Mesenchymal stem cell (in vitro differentiated cells and primary cell): ENCODE data around the gene SAMD13.

Source experiments
- DNase-seq: peaks from one replicate; pipeline ENCODE4 v3.0.0-alpha.2; 2013
- H2AFZ ChIP-seq: one replicate; pipeline ENCODE4 v1.6.1; 2013; ENCODE audit warnings: low read depth, mild to moderate bottlenecking, control low read depth, inconsistent platforms, low read length, moderate library complexity
- H2AK5ac ChIP-seq: 2 replicates; pipeline ENCODE4 v1.6.1; 2013; ENCODE audit warnings: low read length, moderate library complexity, mild to moderate bottlenecking, inconsistent platforms; ENCODE audit not compliant: severe bottlenecking
- H2BK120ac ChIP-seq: one replicate; pipeline ENCODE4 v1.6.1; 2013; ENCODE audit warnings: low read depth, mild to moderate bottlenecking, inconsistent platforms, low read length, moderate library complexity
- H2BK12ac ChIP-seq, 2 experiments: one replicate each; pipeline ENCODE4 v1.6.1; 2013; ENCODE audit warnings: inconsistent platforms in 2 of 2, low read length in 2 of 2, mild to moderate bottlenecking in 2 of 2, moderate library complexity in 2 of 2, control low read depth in 1 of 2
- H2BK15ac ChIP-seq: one replicate; pipeline ENCODE4 v1.6.1; 2013; ENCODE audit warnings: mild to moderate bottlenecking, low read depth, inconsistent platforms; ENCODE audit not compliant: poor library complexity, severe bottlenecking
- H2BK5ac ChIP-seq: 2 replicates; pipeline ENCODE4 v1.6.1; 2013; ENCODE audit warnings: low read depth, mild to moderate bottlenecking, low read length, control low read depth, inconsistent platforms; ENCODE audit not compliant: poor library complexity, severe bottlenecking
- H3K14ac ChIP-seq, 2 experiments: one replicate each; pipeline ENCODE4 v1.6.1; 2013; ENCODE audit warnings: inconsistent platforms in 2 of 2, low read length in 2 of 2, control low read depth in 1 of 2, mild to moderate bottlenecking in 1 of 2, moderate library complexity in 1 of 2
- H3K18ac ChIP-seq, 2 experiments: one replicate each; pipeline ENCODE4 v1.6.1; 2013; ENCODE audit warnings: inconsistent platforms in 2 of 2, low read length in 2 of 2, control low read depth in 1 of 2, low read depth in 1 of 2, mild to moderate bottlenecking in 1 of 2
- H3K23ac ChIP-seq, 2 experiments: one replicate each; pipeline ENCODE4 v1.6.1; 2013; ENCODE audit warnings: inconsistent platforms in 2 of 2, low read length in 2 of 2, mild to moderate bottlenecking in 2 of 2, moderate library complexity in 2 of 2, control low read depth in 1 of 2
- H3K27ac ChIP-seq: 2 replicates; pipeline ENCODE4 v1.5.1; 2013; ENCODE audit warnings: mild to moderate bottlenecking, moderate library complexity, low read length, control low read depth, inconsistent platforms; ENCODE audit not compliant: poor library complexity, severe bottlenecking
- H3K27me3 ChIP-seq, 2 experiments: 2 replicates each; pipeline versions ENCODE4 v1.6.1 to v1.7.0; 2013; ENCODE audit warnings: low read length in 2 of 2, mild to moderate bottlenecking in 2 of 2, moderate library complexity in 2 of 2, control low read depth in 1 of 2, inconsistent platforms in 1 of 2; ENCODE audit not compliant: control insufficient read depth in 1 of 2, insufficient read depth in 1 of 2
- H3K36me3 ChIP-seq, 2 experiments: 2 replicates each; pipeline versions ENCODE4 v1.6.1 to v1.7.0; 2013; ENCODE audit warnings: low read length in 2 of 2, control low read depth in 1 of 2, inconsistent platforms in 1 of 2, low read depth in 1 of 2, mild to moderate bottlenecking in 1 of 2; ENCODE audit not compliant: insufficient read depth in 2 of 2, control insufficient read depth in 1 of 2
- H3K4ac ChIP-seq, 2 experiments: one replicate each; pipeline ENCODE4 v1.6.1; 2013; ENCODE audit warnings: inconsistent platforms in 2 of 2, low read length in 2 of 2, mild to moderate bottlenecking in 2 of 2, moderate library complexity in 2 of 2, control low read depth in 1 of 2, low read depth in 1 of 2
- H3K4me1 ChIP-seq: 2 replicates; pipeline ENCODE4 v1.6.1; 2013; ENCODE audit warnings: low read depth, low read length, control low read depth; ENCODE audit not compliant: control insufficient read depth, insufficient read depth
- H3K4me2 ChIP-seq: 2 replicates; pipeline ENCODE4 v1.6.1; 2013; ENCODE audit warnings: low read length, mild to moderate bottlenecking, inconsistent platforms; ENCODE audit not compliant: poor library complexity, severe bottlenecking
- H3K4me3 ChIP-seq, 2 experiments: 2 replicates each; pipeline versions ENCODE4 v1.5.1 to v1.7.0; 2013; ENCODE audit warnings: low read length in 2 of 2, mild to moderate bottlenecking in 2 of 2, control low read depth in 1 of 2, low read depth in 1 of 2; ENCODE audit not compliant: insufficient read depth in 1 of 2
- H3K79me1 ChIP-seq: replicated peaks from 2 replicates; pipeline ENCODE4 v1.6.1; 2013; ENCODE audit warnings: mild to moderate bottlenecking, control low read depth, low read length, inconsistent platforms; ENCODE audit not compliant: poor library complexity, severe bottlenecking
- H3K9ac ChIP-seq: 2 replicates; pipeline ENCODE4 v1.7.0; 2013; ENCODE audit warnings: mild to moderate bottlenecking, low read length, moderate library complexity
- H3K9me3 ChIP-seq: 2 replicates; pipeline ENCODE4 v1.7.0; 2013; ENCODE audit warnings: mild to moderate bottlenecking, low read length; ENCODE audit not compliant: control insufficient read depth
- H4K8ac ChIP-seq: one replicate; pipeline ENCODE4 v1.6.1; 2013; ENCODE audit warnings: inconsistent platforms, mild to moderate bottlenecking, low read length, moderate library complexity
- H4K91ac ChIP-seq: one replicate; pipeline ENCODE4 v1.6.1; 2013; ENCODE audit warnings: mild to moderate bottlenecking, low read length, inconsistent platforms
- WGBS: methylation state at CpG from one replicate; pipeline ENCODE4 v1.1.7; 2013; ENCODE audit warnings: mixed read lengths; 5-methylcytosine and 5-hydroxymethylcytosine counted together

SAMD13 gene

DNA sequence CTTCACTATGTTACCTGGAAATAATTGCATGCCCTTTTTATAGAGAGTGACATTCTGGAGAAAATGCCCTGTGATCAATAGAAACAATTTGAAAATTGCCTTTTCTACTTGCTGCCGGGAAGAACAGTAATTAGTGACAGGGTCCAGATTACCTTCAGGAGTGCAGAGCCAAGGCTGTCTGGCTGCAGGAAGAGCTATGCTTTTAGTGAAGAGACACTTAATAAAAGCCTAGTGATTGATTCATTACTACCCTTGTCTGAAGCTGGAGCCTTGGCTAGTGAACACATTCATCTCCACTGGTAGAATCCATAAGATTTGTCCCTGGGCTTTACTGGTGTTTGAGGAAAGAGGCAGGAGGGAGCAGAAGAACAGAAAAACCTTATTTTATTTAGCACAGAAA is 83.8 kb downstream of the SAMD13 start:
- Histone ChIP-seq H2BK12ac (no peak overlapping the region), H2BK120ac (no peak overlapping the region), H3K4me1 (peaks cover 4% of the 10 kb centered on the region), H3K18ac (no peak overlapping the region), H3K27me3 (no peaks in the 10 kb centered on the region), H3K23ac (no peak overlapping the region), H3K36me3 (no peaks in the 10 kb centered on the region), H2BK15ac (no peak overlapping the region), H4K8ac (no peak overlapping the region), H2AK5ac (no peak overlapping the region), H3K4ac (no peak overlapping the region), H2AFZ (no peak overlapping the region), H3K14ac (no peak overlapping the region), H3K4me3 (no peak overlapping the region), H3K4me2 (no peak overlapping the region), H3K79me1 (no peaks in the 10 kb centered on the region), H3K9me3 (no peaks in the 10 kb centered on the region), H4K91ac (no peak overlapping the region), H3K9ac (no peak overlapping the region), H3K27ac (no peak overlapping the region), H2BK5ac (no peak overlapping the region)
- 40% methylated on average over 1 of the region's 1 CpG for WGBS
- no peak for DNase-seq

GRCh38 chr1:84386716-84387479 is 85.4 kb downstream of the SAMD13 start:
- Histone ChIP-seq H3K4me1 (peaks cover 4% of the 10 kb centered on the region), H3K18ac (no peak overlapping the region), H4K91ac (no peak overlapping the region), H3K4me2 (no peak overlapping the region), H3K27me3 (no peaks in the 10 kb centered on the region), H3K4me3 (no peak overlapping the region), H2AFZ (no peak overlapping the region), H3K79me1 (no peaks in the 10 kb centered on the region), H4K8ac (peak overlapping the region; percentile 24), H2BK15ac (no peak overlapping the region), H3K4ac (no peak overlapping the region), H3K27ac (no peak overlapping the region), H2BK120ac (no peak overlapping the region), H3K9ac (no peak overlapping the region), H3K23ac (no peak overlapping the region), H2BK12ac (no peak overlapping the region), H3K14ac (no peak overlapping the region), H3K9me3 (no peaks in the 10 kb centered on the region), H2BK5ac (no peak overlapping the region), H3K36me3 (no peaks in the 10 kb centered on the region), H2AK5ac (no peak overlapping the region)
- 71% methylated on average over 4 of the region's 5 CpGs for WGBS
- DNase-seq: no peak

DNA sequence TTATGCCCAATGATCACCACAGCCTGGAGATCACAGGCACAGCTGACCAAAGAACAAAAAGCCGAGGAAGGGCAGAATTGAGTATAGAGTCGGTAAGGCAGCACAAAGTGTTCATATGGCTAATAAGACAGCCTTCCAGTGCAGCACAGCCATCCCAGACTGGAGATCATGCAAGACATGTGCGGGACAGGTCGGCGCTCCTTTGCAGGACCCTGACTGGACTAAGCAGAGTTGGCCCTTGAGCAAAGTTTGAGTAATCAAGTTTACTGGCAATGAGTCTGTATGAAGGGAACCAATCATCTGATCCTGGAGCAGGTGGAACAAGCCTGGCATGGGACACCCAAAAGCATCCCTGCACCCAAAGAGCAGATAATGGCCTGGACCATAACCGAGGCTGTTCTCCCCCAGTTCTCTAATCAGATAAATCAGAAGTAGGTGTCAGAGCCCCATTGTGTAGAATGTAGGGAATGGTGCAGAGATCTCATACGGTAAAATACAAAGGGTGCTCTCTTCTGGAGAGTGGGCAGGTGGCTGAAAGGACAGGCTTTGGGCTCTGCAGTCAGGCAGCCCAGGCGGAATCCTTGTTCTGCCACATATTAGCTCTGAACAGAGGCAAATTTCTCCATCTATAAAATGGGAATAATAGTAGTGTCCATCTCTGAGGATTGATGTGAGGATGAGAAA is 86.1 kb downstream of the SAMD13 start:
- H3K4me1 ChIP-seq: peaks cover 4% of the 10 kb centered on the region
- H3K4me2 ChIP-seq: no peak overlapping the region
- no peak for DNase-seq
- no peak overlapping the region for H2AK5ac ChIP-seq
- no peaks in the 10 kb centered on the region for H3K9me3 ChIP-seq
- no peaks in the 10 kb centered on the region for H3K79me1 ChIP-seq
- H3K4ac ChIP-seq: no peak overlapping the region
- H2AFZ ChIP-seq: no peak overlapping the region
- no peak overlapping the region for H3K23ac ChIP-seq
- H3K36me3 ChIP-seq: no peaks in the 10 kb centered on the region
- H4K8ac ChIP-seq: peak overlapping the region; percentile 48
- H2BK12ac ChIP-seq: no peak overlapping the region
- H2BK5ac ChIP-seq: no peak overlapping the region
- H3K18ac ChIP-seq: no peak overlapping the region
- no peak overlapping the region for H4K91ac ChIP-seq
- H3K14ac ChIP-seq: no peak overlapping the region
- H2BK15ac ChIP-seq: no peak overlapping the region
- no peaks in the 10 kb centered on the region for H3K27me3 ChIP-seq
- no peak overlapping the region for H3K9ac ChIP-seq
- H2BK120ac ChIP-seq: no peak overlapping the region
- no peak overlapping the region for H3K27ac ChIP-seq
- H3K4me3 ChIP-seq: no peak overlapping the region
- WGBS: 85% methylated on average over 8 of the region's 8 CpGs

DNA sequence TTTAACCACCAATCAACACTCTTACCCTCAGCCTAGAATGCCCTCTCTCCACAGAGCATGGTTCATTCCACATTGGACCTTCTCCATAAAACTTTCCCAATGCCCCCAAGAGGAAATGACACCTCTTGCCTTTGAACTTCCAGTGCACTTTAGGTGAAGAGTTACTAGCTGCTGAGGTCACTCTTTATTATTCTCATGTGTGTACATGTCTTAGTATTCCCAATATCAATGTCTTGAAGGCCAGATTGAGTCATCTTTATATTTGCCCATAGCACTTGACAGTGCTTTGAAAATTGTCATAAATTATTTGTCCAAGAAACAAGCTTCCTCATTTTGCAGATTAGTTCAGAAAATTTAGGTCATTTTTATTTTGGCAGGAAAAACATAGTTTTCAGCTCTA is 88.7 kb downstream of the SAMD13 start:
- Histone ChIP-seq H2BK5ac (no peak overlapping the region), H2BK120ac (no peak overlapping the region), H3K4me1 (peaks cover 4% of the 10 kb centered on the region), H3K4me3 (no peak overlapping the region), H4K8ac (no peak overlapping the region), H3K9ac (no peak overlapping the region), H3K27ac (no peak overlapping the region), H3K4me2 (no peak overlapping the region), H3K23ac (no peak overlapping the region), H3K9me3 (no peaks in the 10 kb centered on the region), H3K79me1 (no peaks in the 10 kb centered on the region), H3K14ac (no peak overlapping the region), H3K18ac (no peak overlapping the region), H3K27me3 (no peaks in the 10 kb centered on the region), H2BK12ac (no peak overlapping the region), H3K4ac (no peak overlapping the region), H2AK5ac (no peak overlapping the region), H3K36me3 (no peaks in the 10 kb centered on the region), H2AFZ (no peak overlapping the region), H2BK15ac (no peak overlapping the region), H4K91ac (no peak overlapping the region)
- no peak for DNase-seq
